ENCODE data around the gene RNF11.

Gene RNF11

DNA sequence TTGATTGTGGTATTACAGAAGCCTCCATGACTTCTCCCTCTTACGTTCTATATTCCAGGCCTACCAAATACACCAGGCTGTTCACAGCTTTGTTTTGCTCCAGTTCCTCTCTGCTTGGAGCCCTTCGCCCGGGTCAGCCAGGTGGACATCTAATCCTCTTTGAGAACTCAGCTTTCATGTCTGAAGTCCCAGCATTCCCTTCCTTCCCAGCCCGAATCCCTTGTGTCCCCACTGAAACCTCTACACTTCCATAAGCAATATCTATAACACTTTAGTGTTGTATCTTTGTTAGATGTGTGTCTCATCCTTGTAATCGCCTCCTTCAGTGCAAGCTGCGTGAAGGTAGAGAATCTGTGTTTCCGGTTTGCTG is 1.9 kb downstream of the RNF11 start:
- DNase-seq (no peak), ATAC-seq (ENCODE audit: insufficient read depth, low read depth) (no peak)
- H3K27ac ChIP-seq (ENCODE audit: low read length): peak overlapping the region; percentile 5; the same call in 1 of the 2 replicates
- peak overlapping the region; percentile 21; the same call in 1 of the 2 replicates for H3K9ac ChIP-seq (ENCODE audit: low read depth, low read length)
- H3K27me3 ChIP-seq (ENCODE audit: insufficient read depth, low read length, poor library complexity): no peaks in the 10 kb centered on the region
- TF ChIP-seq, protein P1, sequence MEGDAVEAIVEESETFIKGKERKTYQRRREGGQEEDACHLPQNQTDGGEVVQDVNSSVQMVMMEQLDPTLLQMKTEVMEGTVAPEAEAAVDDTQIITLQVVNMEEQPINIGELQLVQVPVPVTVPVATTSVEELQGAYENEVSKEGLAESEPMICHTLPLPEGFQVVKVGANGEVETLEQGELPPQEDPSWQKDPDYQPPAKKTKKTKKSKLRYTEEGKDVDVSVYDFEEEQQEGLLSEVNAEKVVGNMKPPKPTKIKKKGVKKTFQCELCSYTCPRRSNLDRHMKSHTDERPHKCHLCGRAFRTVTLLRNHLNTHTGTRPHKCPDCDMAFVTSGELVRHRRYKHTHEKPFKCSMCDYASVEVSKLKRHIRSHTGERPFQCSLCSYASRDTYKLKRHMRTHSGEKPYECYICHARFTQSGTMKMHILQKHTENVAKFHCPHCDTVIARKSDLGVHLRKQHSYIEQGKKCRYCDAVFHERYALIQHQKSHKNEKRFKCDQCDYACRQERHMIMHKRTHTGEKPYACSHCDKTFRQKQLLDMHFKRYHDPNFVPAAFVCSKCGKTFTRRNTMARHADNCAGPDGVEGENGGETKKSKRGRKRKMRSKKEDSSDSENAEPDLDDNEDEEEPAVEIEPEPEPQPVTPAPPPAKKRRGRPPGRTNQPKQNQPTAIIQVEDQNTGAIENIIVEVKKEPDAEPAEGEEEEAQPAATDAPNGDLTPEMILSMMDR (IDR thresholded peaks at IDR 0.05; ENCODE audit: borderline replicate concordance, extremely low read depth, low read length, poor library complexity, severe bottlenecking): no peak
- no peak for TF ChIP-seq EZH2 (IDR thresholded peaks at IDR 0.05; ENCODE audit: borderline replicate concordance, low read depth, low read length, severe bottlenecking)
- H3K4me1 ChIP-seq (ENCODE audit: insufficient read depth, low read length): peaks cover 60% of the 10 kb centered on the region
- peak overlapping the region in 1 of 2 experiments; percentile 76; a peak in 2 of 4 replicates for H3K4me3 ChIP-seq (ENCODE audit: low read depth in 1 of 2, low read length in 2 of 2)
- H3K79me2 ChIP-seq (ENCODE audit: insufficient read depth, low read length): peaks cover 72% of the 10 kb centered on the region
- H3K36me3 ChIP-seq (ENCODE audit: insufficient read depth, low read length): no peaks in the 10 kb centered on the region
- H3K4me2 ChIP-seq (ENCODE audit: insufficient read depth, low read length): peak overlapping the region; percentile 64
- no peaks in the 10 kb centered on the region for H3K9me3 ChIP-seq (ENCODE audit: insufficient read depth, low read length, severe bottlenecking)
- H4K20me1 ChIP-seq (ENCODE audit: insufficient read depth, low read length): peaks cover 20% of the 10 kb centered on the region
- H2AFZ ChIP-seq (ENCODE audit: low read depth, low read length): no peak overlapping the region

DNA sequence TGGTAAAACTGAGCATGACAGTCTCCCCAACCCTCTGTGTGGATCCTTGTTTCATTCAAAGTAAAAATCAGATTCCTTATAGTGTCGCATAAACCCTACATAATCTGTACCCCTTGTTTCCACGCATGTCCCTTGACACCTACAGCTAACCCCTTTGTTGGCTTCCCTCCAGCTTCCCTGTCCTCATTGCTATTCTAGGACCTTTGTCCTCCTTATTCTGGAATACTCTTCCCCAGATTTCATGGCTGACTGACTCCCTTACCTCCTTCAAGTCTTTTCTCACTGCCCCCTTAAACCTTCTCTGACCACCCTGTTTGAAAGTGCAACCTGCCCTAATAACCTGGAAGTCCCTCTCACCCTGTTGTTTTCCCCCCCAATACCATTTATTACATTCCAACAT is 4.0 kb downstream of the RNF11 start:
- H3K27ac ChIP-seq (ENCODE audit: low read length): no peak overlapping the region
- no peaks in the 10 kb centered on the region for H3K9me3 ChIP-seq (ENCODE audit: insufficient read depth, low read length, severe bottlenecking)
- no peak overlapping the region for H2AFZ ChIP-seq (ENCODE audit: low read depth, low read length)
- no peaks in the 10 kb centered on the region for H3K27me3 ChIP-seq (ENCODE audit: insufficient read depth, low read length, poor library complexity)
- TF ChIP-seq, protein P1 (IDR thresholded peaks at IDR 0.05; ENCODE audit: borderline replicate concordance, extremely low read depth, low read length, poor library complexity, severe bottlenecking): no peak
- peak overlapping the region; percentile 41 for H3K4me2 ChIP-seq (ENCODE audit: insufficient read depth, low read length)
- DNase-seq: no peak
- H3K9ac ChIP-seq (ENCODE audit: low read depth, low read length): no peak overlapping the region
- H3K79me2 ChIP-seq (ENCODE audit: insufficient read depth, low read length): peaks cover 92% of the 10 kb centered on the region
- no peak overlapping the region for H3K4me3 ChIP-seq (ENCODE audit: low read depth in 1 of 2, low read length in 2 of 2)
- H3K4me1 ChIP-seq (ENCODE audit: insufficient read depth, low read length): peaks cover 50% of the 10 kb centered on the region
- ATAC-seq (ENCODE audit: insufficient read depth, low read depth): no peak
- no peaks in the 10 kb centered on the region for H3K36me3 ChIP-seq (ENCODE audit: insufficient read depth, low read length)
- H4K20me1 ChIP-seq (ENCODE audit: insufficient read depth, low read length): peaks cover 29% of the 10 kb centered on the region

DNA sequence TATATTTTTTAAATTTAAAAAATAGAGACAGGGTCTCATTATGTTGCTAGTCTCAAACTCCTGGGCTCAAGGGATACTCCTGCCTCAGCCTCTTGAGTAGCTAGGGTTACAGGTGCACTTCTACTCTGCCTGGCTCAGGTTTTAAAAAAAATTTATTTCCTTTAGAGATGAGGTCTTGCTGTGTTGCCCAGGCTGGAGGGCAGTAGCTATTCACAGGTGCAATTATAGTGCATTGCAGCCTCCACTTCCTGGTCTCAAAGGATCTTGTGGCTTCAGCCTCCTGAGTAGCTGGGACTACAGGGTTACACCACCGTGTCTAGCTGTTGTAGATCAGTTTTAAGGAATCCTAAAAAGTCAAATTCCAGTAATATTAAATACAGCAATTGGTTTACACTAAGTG is 5.0 kb downstream of the RNF11 start:
- Histone ChIP-seq H3K9ac (ENCODE audit: low read depth, low read length) (no peak overlapping the region), H3K4me3 (ENCODE audit: low read depth in 1 of 2, low read length in 2 of 2) (no peak overlapping the region), H3K9me3 (ENCODE audit: insufficient read depth, low read length, severe bottlenecking) (no peaks in the 10 kb centered on the region), H3K36me3 (ENCODE audit: insufficient read depth, low read length) (no peaks in the 10 kb centered on the region), H4K20me1 (ENCODE audit: insufficient read depth, low read length) (peaks cover 35% of the 10 kb centered on the region), H3K4me2 (ENCODE audit: insufficient read depth, low read length) (peak overlapping the region; percentile 41; the same call in 1 of the 2 replicates), H2AFZ (ENCODE audit: low read depth, low read length) (no peak overlapping the region), H3K79me2 (ENCODE audit: insufficient read depth, low read length) (peaks cover 98% of the 10 kb centered on the region), H3K27ac (ENCODE audit: low read length) (peak overlapping the region; percentile 31; the same call in 1 of the 2 replicates), H3K4me1 (ENCODE audit: insufficient read depth, low read length) (peaks cover 43% of the 10 kb centered on the region), H3K27me3 (ENCODE audit: insufficient read depth, low read length, poor library complexity) (no peaks in the 10 kb centered on the region)
- no peak for ATAC-seq (ENCODE audit: insufficient read depth, low read depth)
- peak; percentile 25 for DNase-seq
- TF ChIP-seq, protein P1 (IDR thresholded peaks at IDR 0.05; ENCODE audit: borderline replicate concordance, extremely low read depth, low read length, poor library complexity, severe bottlenecking): no peak
- no peak for TF ChIP-seq EZH2 (IDR thresholded peaks at IDR 0.05; ENCODE audit: borderline replicate concordance, low read depth, low read length, severe bottlenecking)

DNA sequence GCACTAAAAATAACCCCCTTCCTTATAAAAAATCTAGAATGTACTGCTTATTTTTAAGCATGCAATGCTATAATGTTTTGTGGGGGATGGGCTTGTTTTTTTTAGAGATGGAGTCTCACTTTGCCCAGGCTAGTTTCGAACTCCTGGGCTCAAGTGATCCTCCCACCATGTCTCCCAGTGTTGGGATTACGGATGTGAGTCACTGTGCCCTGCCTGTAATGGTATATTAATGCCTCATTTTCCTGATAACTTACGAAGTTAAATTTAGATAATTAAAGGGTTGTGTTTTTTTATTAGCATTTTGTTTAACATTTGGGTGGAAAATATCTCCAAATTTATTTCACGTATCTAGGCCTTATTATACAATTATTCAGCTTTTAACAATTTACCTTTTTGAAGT is 6.5 kb downstream of the RNF11 start:
- no peaks in the 10 kb centered on the region for H3K36me3 ChIP-seq (ENCODE audit: insufficient read depth, low read length)
- TF ChIP-seq EZH2 (IDR thresholded peaks at IDR 0.05; ENCODE audit: borderline replicate concordance, low read depth, low read length, severe bottlenecking): no peak
- TF ChIP-seq, protein P1 (IDR thresholded peaks at IDR 0.05; ENCODE audit: borderline replicate concordance, extremely low read depth, low read length, poor library complexity, severe bottlenecking): no peak
- peaks cover 100% of the 10 kb centered on the region for H3K79me2 ChIP-seq (ENCODE audit: insufficient read depth, low read length)
- H3K9ac ChIP-seq (ENCODE audit: low read depth, low read length): no peak overlapping the region
- ATAC-seq (ENCODE audit: insufficient read depth, low read depth): no peak
- no peak overlapping the region for H3K27ac ChIP-seq (ENCODE audit: low read length)
- DNase-seq: no peak
- no peaks in the 10 kb centered on the region for H3K9me3 ChIP-seq (ENCODE audit: insufficient read depth, low read length, severe bottlenecking)
- no peak overlapping the region for H3K4me3 ChIP-seq (ENCODE audit: low read depth in 1 of 2, low read length in 2 of 2)
- no peaks in the 10 kb centered on the region for H3K27me3 ChIP-seq (ENCODE audit: insufficient read depth, low read length, poor library complexity)
- H2AFZ ChIP-seq (ENCODE audit: low read depth, low read length): no peak overlapping the region
- peaks cover 37% of the 10 kb centered on the region for H4K20me1 ChIP-seq (ENCODE audit: insufficient read depth, low read length)
- H3K4me1 ChIP-seq (ENCODE audit: insufficient read depth, low read length): peaks cover 40% of the 10 kb centered on the region
- H3K4me2 ChIP-seq (ENCODE audit: insufficient read depth, low read length): no peak overlapping the region

Measured in DND-41 (cell line).